GM12878 (cell line): ENCODE measurements around the gene FGF1. TPM values are rescaled to one million over a fixed set of nuclear protein-coding genes. Genes with fewer than 3 reads are reported as not detected.

Experiments used
- ATAC-seq: fragments of 200-7000 bp; cut with Tn5 transposase; 3 replicates; pipeline ENCODE4 v1.9.1; 2020; ENCODE audit warnings: mild to moderate bottlenecking, moderate library complexity
- BruUV-seq: library from RNA; stranded (reverse); fragments of 400-500 nt; replicated peaks from 2 replicates; lab custom pipeline; 2021; lab: Mats Ljungman, UMichigan
- CTCF ChIA-PET: fragments of 300-600 bp; sonication (Branson Sonifier 250); formaldehyde crosslinking; extraction: SDS; loops from one replicate; lab custom pipeline; 2021; ENCODE audit warnings: inconsistent platforms; lab: Yijun Ruan, JAX
- POLR2A ChIA-PET: fragments of 350-600 bp; formaldehyde crosslinking; extraction: SDS; loops from one replicate; lab custom pipeline; 2021; ENCODE audit warnings: inconsistent platforms; lab: Charles Lee
- RAD21 ChIA-PET: fragments of 300-600 bp; sonication (Branson Sonifier 250); formaldehyde crosslinking; loops from one replicate; lab custom pipeline; 2023; ENCODE audit warnings: antibody characterized with exemption; ENCODE audit not compliant: unreplicated experiment; lab: Charles Lee
- SMC1A ChIA-PET: fragments of 300-600 bp; sonication (Branson Sonifier 250); formaldehyde crosslinking; loops from one replicate; lab custom pipeline; 2023; ENCODE audit not compliant: unreplicated experiment, uncharacterized antibody; lab: Charles Lee
- DNase-seq: peaks from one replicate; pipeline ENCODE4 v3.0.0-alpha.2; 2011; ENCODE audit warnings: low read depth, low spot score
- FAIRE-seq: peaks from 3 replicates; lab custom pipeline; 2011; peaks lifted over from hg19 to GRCh38; lab: Jason Lieb, UNC
- H2AFZ ChIP-seq: 2 replicates; pipeline ENCODE4 v1.6.0; 2011; ENCODE audit warnings: low read depth, low read length, control low read depth; ENCODE audit not compliant: control insufficient read depth
- H3K27ac ChIP-seq: 2 replicates; pipeline ENCODE4 v1.5.1; 2011; ENCODE audit warnings: control low read depth; ENCODE audit not compliant: control insufficient read depth, insufficient read depth
- H3K27me3 ChIP-seq, 2 experiments: replicated peaks in 1 of 2; 2 replicates each; pipeline versions ENCODE4 v1.6.0 to v1.6.1; 2011; ENCODE audit warnings: low read length in 1 of 2; ENCODE audit not compliant: control insufficient read depth in 2 of 2, insufficient read depth in 2 of 2
- H3K36me3 ChIP-seq, 2 experiments: 2 replicates each; pipeline ENCODE4 v1.5.1; 2011; ENCODE audit warnings: low read length in 1 of 2; ENCODE audit not compliant: control insufficient read depth in 2 of 2, insufficient read depth in 2 of 2
- H3K4me1 ChIP-seq: 2 replicates; pipeline ENCODE4 v1.6.1; 2011; ENCODE audit warnings: mild to moderate bottlenecking, low read length, moderate library complexity, mixed read lengths; ENCODE audit not compliant: control insufficient read depth, insufficient read depth
- H3K4me2 ChIP-seq: 2 replicates; pipeline ENCODE4 v1.6.0; 2011; ENCODE audit warnings: control low read depth; ENCODE audit not compliant: control insufficient read depth, insufficient read depth
- H3K4me3 ChIP-seq: fragments of 200-600 bp; sonication (generic); 2 replicates; pipeline ENCODE4 v1.5.1; 2016
- H3K79me2 ChIP-seq: 2 replicates; pipeline ENCODE4 v1.6.0; 2011; ENCODE audit warnings: low read length; ENCODE audit not compliant: control insufficient read depth, insufficient read depth
- H3K9ac ChIP-seq: 2 replicates; pipeline ENCODE4 v1.8.0; 2011; ENCODE audit warnings: low read length, control low read depth, mixed read lengths; ENCODE audit not compliant: control insufficient read depth, insufficient read depth
- H3K9me3 ChIP-seq: replicated peaks from 3 replicates; pipeline ENCODE4 v1.5.1; 2011; ENCODE audit warnings: mild to moderate bottlenecking, low read length; ENCODE audit not compliant: control insufficient read depth, insufficient read depth
- H4K20me1 ChIP-seq: 2 replicates; pipeline ENCODE4 v1.6.0; 2011; ENCODE audit not compliant: control insufficient read depth, insufficient read depth
- BCLAF1 ChIP-seq: fragments of 450-650 bp; IDR thresholded peaks from 2 replicates; pipeline ENCODE4 v1.6.1; 2017; ENCODE audit warnings: antibody characterized with exemption, mild to moderate bottlenecking, moderate library complexity
- ETV6 ChIP-seq, 2 experiments: fragments of 450-650 bp in 1 of 2; IDR thresholded peaks in 1 of 2; conservative IDR thresholded peaks in 1 of 2; 2 replicates each; pipeline ENCODE4 v1.6.1; 2014; ENCODE audit warnings: antibody characterized with exemption in 1 of 2, borderline replicate concordance in 1 of 2, low read depth in 1 of 2, mild to moderate bottlenecking in 1 of 2, moderate library complexity in 1 of 2
- IKZF2 ChIP-seq, 2 experiments: fragments of 450-650 bp; IDR thresholded peaks; 2 replicates each; pipeline ENCODE4 v1.6.1; 2017; ENCODE audit warnings: mild to moderate bottlenecking in 2 of 2, moderate library complexity in 2 of 2
- IRF5 ChIP-seq: fragments of 450-650 bp; IDR thresholded peaks from 2 replicates; pipeline ENCODE4 v1.6.1; 2017; ENCODE audit warnings: borderline replicate concordance
- JUNB ChIP-seq: IDR thresholded peaks from 2 replicates; pipeline ENCODE4 v1.6.1; 2016; ENCODE audit warnings: antibody characterized with exemption, mild to moderate bottlenecking
- MTA3 ChIP-seq: IDR thresholded peaks from 2 replicates; pipeline ENCODE4 v1.6.1; 2012; ENCODE audit warnings: low read length, inconsistent platforms, borderline replicate concordance
- MYB ChIP-seq: fragments of 150-350 bp; IDR thresholded peaks from 2 replicates; pipeline ENCODE4 v1.6.1; 2014; ENCODE audit warnings: mild to moderate bottlenecking, low read depth, low read length, borderline replicate concordance
- NFIC ChIP-seq: IDR thresholded peaks from 2 replicates; pipeline ENCODE4 v1.6.1; 2012; ENCODE audit warnings: low read depth, mild to moderate bottlenecking, inconsistent platforms, low read length, moderate library complexity
- POLR2AphosphoS2 ChIP-seq: IDR thresholded peaks from 2 replicates; pipeline ENCODE4 v1.6.1; 2011; ENCODE audit warnings: low read depth, mild to moderate bottlenecking, low read length, improper control_type of control experiment, moderate library complexity
- POLR2AphosphoS5 ChIP-seq: IDR thresholded peaks from 2 replicates; pipeline ENCODE4 v1.6.1; 2011; ENCODE audit warnings: mild to moderate bottlenecking, low read length, inconsistent platforms
- SIN3A ChIP-seq: IDR thresholded peaks from 2 replicates; pipeline ENCODE4 v1.6.1; 2012; ENCODE audit warnings: low read depth, low read length, improper control_type of control experiment
- SP1 ChIP-seq: IDR thresholded peaks from one replicate; pipeline ENCODE4 v1.6.1; 2011; ENCODE audit warnings: low read depth, low read length
- SUZ12 ChIP-seq: fragments of 200-600 bp; sonication (generic); IDR thresholded peaks from one replicate; pipeline ENCODE4 v1.6.1; 2018; ENCODE audit warnings: antibody characterized with exemption, mild to moderate bottlenecking; ENCODE audit not compliant: unreplicated experiment
- ZNF384 ChIP-seq: IDR thresholded peaks from 2 replicates; pipeline ENCODE4 v1.6.1; 2012; ENCODE audit warnings: low read depth, mild to moderate bottlenecking, low read length, improper control_type of control experiment, borderline replicate concordance
- ZZZ3 ChIP-seq: IDR thresholded peaks from 2 replicates; pipeline ENCODE4 v1.6.1; 2011; ENCODE audit warnings: low read depth; ENCODE audit not compliant: control insufficient read depth, insufficient read length
- WGBS: methylation state at CpG from one replicate; pipeline ENCODE4 v1.1.6; 2016; ENCODE audit warnings: low lambda C conversion rate; ENCODE audit not compliant: insufficient replicate concordance, insufficient coverage; ENCODE audit errors: missing lambda C conversion rate; 5-methylcytosine and 5-hydroxymethylcytosine counted together
- in situ Hi-C: fragments of 300-500 bp; cut with MboI; formaldehyde crosslinking; loops from 9 replicates; pipeline ENCODE4 v1.14.3; 2018; ENCODE audit warnings: mixed read lengths
- intact Hi-C: fragments of 100-400 bp; cut with micrococcal nuclease; formaldehyde crosslinking; loops from one replicate; pipeline ENCODE4 v1.14.2; 2022; ENCODE audit not compliant: unreplicated experiment
- polyA plus RNA-seq, 11 experiments: library from polyadenylated mRNA; depleted of rRNA in 4 of 11; unstranded in 6 of 11; stranded (reverse) in 5 of 11; fragments of >200 nt; fragmentation: Nextera tagmentation in 4 of 11; fragmentation: Illumina TruSeq in 1 of 11; extraction: Ambion mirVana in 4 of 11; extraction: Trizol in 1 of 11; gene quantifications; 1 replicate in 1 of 11; 2 replicates in 10 of 11; pipeline versions ENCODE4 v1.2.1 to v1.2.3, GENCODE V29; 2011 to 2016; ENCODE audit warnings: inconsistent platforms in 2 of 11, missing spikeins in 2 of 11, low read depth in 1 of 11
- total RNA-seq, 4 experiments: library from RNA; depleted of rRNA in 3 of 4; stranded (reverse); fragments of >200 nt in 3 of 4; fragmentation: Illumina TruSeq in 1 of 4; extraction: Trizol in 1 of 4; gene quantifications; 2 replicates each; pipeline versions ENCODE4 v1.2.1 to v1.2.3, GENCODE V29; 2013 to 2021
- TF ChIP-seq, protein P1 (sequence below): fragments of 450-650 bp; formaldehyde crosslinking; IDR thresholded peaks from 2 replicates; pipeline ENCODE4 v1.4.0; 2022; ENCODE audit warnings: mild to moderate bottlenecking, moderate library complexity

The FGF1 gene
- total and polyA plus RNA-seq, 10 of the 15 experiments (the other 5 are each of a cell fraction or from before 2014, with no cell fraction given) = not detected

GRCh38 chr5:142645456-142645855, 40.4 kb downstream of the FGF1 start:
- intact Hi-C loops (no loop called here), in situ Hi-C loops (no loop called here)
- no peaks in the 10 kb centered on the region for H3K79me2 ChIP-seq
- ChIA-PET POLR2A (no interaction called here), RAD21 (no interaction called here), CTCF (interaction anchor here (1.0 to 2.6 kb wide), 2 partner anchors 9 to 68 kb away, joined by 3 to 20 read pairs; no protein-coding TSS in a partner anchor), SMC1A (interaction anchor here (0.9 kb wide), 1 partner anchor 10 kb away, joined by 3 read pairs; no protein-coding TSS in a partner anchor)
- H3K27ac ChIP-seq = no peak overlapping the region
- FAIRE-seq = no peak
- no peaks in the 10 kb centered on the region for H3K36me3 ChIP-seq
- H3K9ac ChIP-seq = no peak overlapping the region
- H3K4me2 ChIP-seq = no peak overlapping the region
- 0% methylated on average over 1 of the region's 1 CpG for WGBS
- no peak for ATAC-seq
- H3K4me3 ChIP-seq = no peak overlapping the region
- no TSS peak for BruUV-seq
- no peaks in the 10 kb centered on the region for H3K4me1 ChIP-seq
- H2AFZ ChIP-seq = no peak overlapping the region
- no peak for DNase-seq
- H3K9me3 ChIP-seq = no peaks in the 10 kb centered on the region
- H3K27me3 ChIP-seq = peaks cover 3 to 4% of the 10 kb centered on the region in 2 experiments; a peak in 3 of 4 replicates
- H4K20me1 ChIP-seq = no peaks in the 10 kb centered on the region
- TF ChIP-seq NFIC (no peak), IKZF2 (IDR thresholded peaks at IDR 0.05) (no peak), SIN3A (no peak), IRF5 (no peak), BCLAF1 (no peak), MYB (no peak), POLR2AphosphoS2 (no peak), JUNB (no peak), ETV6 (conservative IDR thresholded peaks at IDR 0.05 in 1 of 2, IDR thresholded peaks at IDR 0.05 in 1 of 2; ENCODE audit: borderline replicate concordance in 1 of 2, low read depth in 1 of 2) (no peak), MTA3 (no peak), POLR2AphosphoS5 (no peak), SUZ12 (no peak), SP1 (no peak), ZZZ3 (no peak), ZNF384 (no peak)
- TF ChIP-seq, protein P1, sequence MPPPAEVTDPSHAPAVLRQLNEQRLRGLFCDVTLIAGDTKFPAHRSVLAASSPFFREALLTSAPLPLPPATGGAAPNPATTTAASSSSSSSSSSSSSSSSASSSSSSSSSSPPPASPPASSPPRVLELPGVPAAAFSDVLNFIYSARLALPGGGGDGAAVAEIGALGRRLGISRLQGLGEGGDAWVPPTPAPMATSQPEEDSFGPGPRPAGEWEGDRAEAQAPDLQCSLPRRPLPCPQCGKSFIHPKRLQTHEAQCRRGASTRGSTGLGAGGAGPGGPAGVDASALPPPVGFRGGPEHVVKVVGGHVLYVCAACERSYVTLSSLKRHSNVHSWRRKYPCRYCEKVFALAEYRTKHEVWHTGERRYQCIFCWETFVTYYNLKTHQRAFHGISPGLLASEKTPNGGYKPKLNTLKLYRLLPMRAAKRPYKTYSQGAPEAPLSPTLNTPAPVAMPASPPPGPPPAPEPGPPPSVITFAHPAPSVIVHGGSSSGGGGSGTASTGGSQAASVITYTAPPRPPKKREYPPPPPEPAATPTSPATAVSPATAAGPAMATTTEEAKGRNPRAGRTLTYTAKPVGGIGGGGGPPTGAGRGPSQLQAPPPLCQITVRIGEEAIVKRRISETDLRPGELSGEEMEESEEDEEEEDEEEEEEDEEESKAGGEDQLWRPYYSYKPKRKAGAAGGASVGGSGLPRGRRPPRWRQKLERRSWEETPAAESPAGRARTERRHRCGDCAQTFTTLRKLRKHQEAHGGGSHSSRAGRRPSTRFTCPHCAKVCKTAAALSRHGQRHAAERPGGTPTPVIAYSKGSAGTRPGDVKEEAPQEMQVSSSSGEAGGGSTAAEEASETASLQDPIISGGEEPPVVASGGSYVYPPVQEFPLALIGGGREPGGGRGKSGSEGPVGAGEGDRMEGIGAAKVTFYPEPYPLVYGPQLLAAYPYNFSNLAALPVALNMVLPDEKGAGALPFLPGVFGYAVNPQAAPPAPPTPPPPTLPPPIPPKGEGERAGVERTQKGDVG = no peak
